ELF-1 (cell line): ENCODE measurements around the gene ARFGAP1.

ENCODE experiments used
- DNase-seq: peaks from one replicate; pipeline ENCODE4 v3.0.0-alpha.2; 2016; ENCODE audit warnings: low read depth, low spot score

The ARFGAP1 gene

GRCh38 chr20:63318391-63319163, 46.0 kb downstream of the ARFGAP1 start:
- DNase-seq: no peak

GRCh38 chr20:63319164-63320040, 46.8 kb downstream of the ARFGAP1 start:
- DNase-seq: no peak

DNA sequence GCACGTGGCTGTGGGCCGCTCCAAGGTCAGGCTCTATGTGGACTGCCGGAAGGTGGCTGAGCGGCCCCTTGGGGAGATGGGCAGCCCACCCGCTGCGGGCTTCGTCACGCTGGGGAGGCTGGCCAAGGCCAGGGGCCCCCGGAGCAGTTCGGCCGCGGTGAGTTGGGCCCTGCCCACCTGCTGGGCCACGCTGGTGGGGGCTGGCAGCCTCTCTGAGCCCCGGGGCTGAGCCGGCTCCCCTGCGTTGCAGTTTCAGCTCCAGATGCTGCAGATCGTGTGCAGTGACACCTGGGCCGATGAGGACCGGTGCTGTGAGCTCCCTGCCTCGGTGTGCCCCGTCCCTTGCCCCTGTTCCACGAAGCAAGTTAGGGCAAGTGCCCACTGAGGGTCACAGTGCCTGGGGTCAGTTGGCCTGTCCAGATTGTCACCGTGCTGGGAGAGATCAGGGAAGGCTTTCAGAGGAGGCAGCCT, 47.5 kb downstream of the ARFGAP1 start:
- DNase-seq: no peak

DNA sequence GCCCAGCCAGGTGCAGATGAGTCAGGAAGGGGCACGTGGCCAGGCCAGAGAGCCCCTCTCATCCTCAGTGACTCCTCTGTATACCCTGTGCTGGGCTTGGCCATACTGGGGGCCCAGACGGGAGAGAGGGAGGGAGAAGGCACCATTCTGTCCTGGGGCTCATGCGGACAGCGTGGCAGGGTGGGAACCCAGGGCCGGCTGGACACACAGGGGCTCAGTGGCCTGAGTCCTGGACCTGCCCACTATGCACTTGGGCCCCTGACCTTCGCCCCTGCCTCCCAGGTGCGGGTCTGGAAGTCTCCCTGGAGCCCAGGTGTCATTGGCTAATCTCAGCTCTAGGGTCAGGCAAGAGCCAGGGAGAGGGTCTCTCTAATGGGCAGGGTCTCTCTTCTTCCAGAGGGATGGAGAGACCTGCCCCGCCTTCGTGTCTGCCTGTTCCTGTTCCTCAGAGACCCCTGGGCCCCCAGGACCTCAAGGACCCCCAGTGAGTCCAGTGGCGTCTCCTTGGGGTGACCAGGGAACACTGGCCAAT, 48.1 kb downstream of the ARFGAP1 start:
- no peak for DNase-seq

DNA sequence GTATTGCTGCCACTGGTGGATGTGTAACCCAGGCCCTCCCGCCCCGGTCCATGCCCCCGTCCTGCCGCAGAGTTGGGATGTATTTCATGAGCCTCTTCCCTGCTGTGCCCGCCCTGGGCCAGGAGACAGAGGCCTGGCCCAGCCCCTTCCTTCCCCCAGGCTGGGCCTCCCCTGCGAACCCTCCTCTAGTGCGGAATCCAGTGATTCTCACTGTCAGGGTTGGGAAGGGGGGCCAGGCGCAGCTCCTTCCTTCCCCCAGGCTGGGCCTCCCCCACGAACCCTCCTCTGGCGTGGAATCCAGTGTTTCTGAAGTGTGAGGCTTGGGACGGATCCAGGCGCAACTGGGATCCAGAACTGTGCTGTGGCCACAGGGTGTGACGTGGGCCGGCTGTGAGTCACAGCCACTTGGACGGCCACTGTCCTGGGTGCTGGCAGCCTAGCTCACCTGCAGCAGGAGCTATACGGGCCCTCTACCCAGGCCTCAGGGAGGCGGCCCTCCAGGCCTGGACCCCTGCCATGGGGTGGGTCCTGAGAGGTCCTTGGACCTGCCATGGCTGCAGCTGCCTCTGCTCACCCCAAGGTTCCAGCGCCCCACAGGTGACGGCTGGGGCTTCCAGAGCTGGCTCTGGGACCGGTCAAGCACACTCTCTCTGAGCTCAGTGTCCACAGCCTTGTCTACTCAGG, 48.7 kb downstream of the ARFGAP1 start:
- no peak for DNase-seq

DNA sequence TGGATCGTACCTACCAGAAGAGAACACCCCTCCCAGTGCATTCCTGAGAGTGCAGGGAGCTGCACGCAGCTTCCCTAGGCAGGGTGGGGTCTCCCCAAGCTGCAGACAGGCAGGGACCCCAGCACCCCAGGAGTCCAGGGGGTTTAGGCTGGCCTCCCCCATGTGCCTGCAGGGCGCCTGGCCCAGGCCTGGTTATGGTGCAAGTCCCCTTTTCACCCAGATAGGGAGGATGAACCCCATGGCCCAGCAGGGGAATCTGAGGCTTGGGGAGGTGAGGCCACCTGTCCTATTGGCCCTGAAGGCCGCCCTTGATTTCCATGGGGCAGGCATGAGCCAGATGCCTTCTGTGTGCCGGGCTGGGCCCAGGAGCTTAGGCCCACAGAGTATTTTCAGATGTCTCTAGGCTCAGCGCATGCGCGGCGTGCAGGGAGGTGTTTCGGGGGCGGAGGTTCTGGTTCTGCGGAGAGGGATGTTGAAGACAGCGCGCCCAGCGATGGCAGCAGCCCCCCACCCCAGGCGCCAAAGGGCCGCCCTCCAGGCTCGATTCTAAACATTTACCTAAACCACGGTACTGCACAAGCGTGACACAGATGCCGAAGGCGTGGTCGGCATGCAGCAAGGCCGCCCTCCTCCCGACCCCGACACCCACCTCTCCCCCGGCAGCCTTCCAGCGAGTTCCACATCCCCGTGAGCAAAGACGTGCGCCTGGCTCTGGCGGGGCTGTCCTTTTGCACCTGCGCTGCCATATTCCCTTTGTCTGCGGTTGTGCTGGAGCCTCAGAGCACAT, 49.7 kb downstream of the ARFGAP1 start:
- no peak for DNase-seq

GRCh38 chr20:63322933-63323273, 50.3 kb downstream of the ARFGAP1 start:
- no peak for DNase-seq

- DNase-seq: no peak
These were observed 50.9 kb downstream of the ARFGAP1 start for GRCh38 chr20:63323357-63323981.

- no peak for DNase-seq
These were observed 52.4 kb downstream of the ARFGAP1 start for GRCh38 chr20:63325021-63325471.

DNA sequence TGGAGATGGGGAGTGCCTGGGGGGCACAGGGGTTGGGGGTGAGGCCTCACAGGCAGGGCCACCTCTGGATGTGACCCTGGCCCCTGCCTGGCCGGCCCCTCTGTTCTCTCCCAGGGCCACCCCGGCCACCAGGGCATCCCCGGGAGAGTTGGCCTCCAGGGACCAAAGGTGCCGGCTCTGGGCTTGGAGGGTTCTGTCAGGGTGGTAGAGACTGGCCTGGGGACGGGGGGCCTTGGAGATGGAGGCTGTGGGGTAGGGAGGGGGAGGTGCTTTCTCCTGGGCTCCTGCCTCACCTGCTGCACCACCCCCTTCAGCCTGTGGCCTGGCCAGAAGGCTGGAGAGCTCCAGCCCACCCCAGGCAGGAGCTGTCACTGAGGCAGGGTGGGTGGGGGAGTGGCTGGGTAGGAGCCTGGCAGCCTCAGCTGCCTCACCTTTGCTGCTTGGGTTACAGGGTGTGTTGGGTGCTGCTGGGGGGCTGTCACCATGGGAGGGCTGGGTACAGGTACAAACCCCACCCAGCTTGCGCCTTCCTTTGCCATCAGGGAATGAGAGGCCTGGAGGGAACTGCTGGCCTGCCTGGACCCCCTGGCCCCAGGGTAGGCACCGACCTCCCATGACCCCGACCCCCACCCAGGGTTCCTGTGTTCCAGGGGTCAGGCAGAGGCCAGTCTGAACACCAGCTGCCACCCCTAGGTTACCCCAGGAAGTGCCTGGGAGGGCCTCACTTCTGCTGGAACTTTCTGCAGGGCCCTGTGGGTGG, 53.1 kb downstream of the ARFGAP1 start:
- DNase-seq: no peak

DNA sequence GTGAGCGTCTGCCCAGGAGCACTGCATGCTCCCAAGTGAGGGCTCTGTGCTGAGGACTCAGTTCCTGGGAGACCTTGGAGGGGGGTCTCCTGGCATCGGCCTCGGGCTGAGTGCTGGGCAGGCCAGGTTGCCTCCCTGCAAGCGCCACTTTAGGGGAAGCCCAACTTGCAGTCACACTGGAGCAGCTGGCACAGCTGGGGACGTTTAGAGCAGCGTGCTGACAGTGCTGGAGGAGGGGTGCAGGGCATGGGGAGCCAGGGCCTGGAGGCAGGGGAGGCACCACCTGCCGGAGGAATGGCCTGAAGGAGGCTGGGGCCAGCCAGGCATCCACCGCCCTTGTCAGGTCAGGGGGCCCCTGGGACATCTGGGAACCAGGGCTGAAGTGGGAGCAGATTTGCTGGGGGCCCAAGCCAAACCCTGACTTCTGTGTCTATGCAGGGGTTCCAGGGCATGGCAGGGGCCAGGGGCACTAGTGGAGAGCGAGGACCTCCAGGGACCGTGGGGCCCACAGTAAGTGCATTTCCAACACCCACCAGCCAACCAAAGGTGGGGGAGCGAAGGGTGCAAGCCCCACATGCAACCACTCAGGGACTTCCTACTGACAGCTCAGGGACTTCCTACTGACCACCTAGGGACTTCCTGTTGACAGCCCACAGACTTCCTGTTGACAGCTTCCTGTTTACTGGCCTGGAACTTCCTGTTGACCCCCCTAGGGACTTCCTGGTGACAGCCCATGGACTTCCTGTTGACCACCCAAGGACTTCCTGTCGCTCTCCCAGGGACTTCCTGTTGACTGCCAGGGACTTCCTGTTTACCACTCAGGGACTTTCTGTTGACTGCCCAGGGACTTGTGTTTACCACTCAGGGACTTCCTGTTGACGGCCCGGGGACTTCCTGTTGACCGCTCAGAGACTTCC, 54.0 kb downstream of the ARFGAP1 start:
- no peak for DNase-seq

GRCh38 chr20:63327231-63327745, 54.7 kb downstream of the ARFGAP1 start:
- DNase-seq: no peak

- no peak for DNase-seq
These were observed 55.5 kb downstream of the ARFGAP1 start for GRCh38 chr20:63328026-63328700.

GRCh38 chr20:63328718-63329275, 56.2 kb downstream of the ARFGAP1 start:
- no peak for DNase-seq

GRCh38 chr20:63329331-63330083, 56.9 kb downstream of the ARFGAP1 start:
- DNase-seq: no peak

DNA sequence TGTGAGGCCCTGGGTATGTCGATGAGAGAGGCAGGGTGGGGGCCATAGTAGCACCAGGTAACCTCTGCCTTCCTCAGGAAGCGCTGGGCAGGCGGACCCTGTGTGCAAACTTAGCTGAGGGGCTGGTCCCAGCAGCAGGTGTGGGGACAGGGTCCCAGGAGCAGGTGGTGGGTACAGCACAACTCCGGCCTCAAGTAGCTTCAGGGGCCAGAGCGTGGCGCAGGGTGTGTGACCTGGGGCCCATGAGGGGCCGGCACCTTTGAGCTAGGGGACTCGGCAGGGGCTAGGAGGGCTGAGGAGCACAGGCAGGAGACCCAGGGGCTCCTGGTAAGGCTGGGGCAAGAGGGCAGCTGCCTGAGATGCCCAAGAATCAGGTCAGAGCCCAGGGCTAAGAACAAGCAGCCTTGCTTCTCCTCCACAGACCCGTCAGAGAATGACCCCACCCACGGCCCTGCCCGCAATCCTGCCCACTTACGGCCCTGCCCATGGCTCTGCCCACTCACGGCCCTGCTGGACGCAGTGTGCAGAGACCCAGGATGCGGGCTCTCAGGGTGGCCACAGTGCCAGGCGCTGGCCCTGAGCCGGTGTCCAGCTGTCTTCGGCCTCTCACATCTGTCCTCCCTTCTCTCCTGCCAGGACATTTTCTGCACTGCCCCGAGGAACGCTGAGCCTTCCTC, 57.6 kb downstream of the ARFGAP1 start:
- no peak for DNase-seq
